Fibroblast of villous mesenchyme (primary cell): ENCODE results near the gene RGMB. TPM values are rescaled to one million over a fixed set of nuclear protein-coding genes. Genes with fewer than 3 reads are reported as not detected.

Source experiments
- DNase-seq: peaks from one replicate; pipeline ENCODE4 v3.0.0-alpha.2; 2010; ENCODE audit warnings: low read depth
- H3K4me3 ChIP-seq: 2 replicates; pipeline ENCODE4 v1.5.1; 2011; ENCODE audit warnings: low read depth, mild to moderate bottlenecking, low read length
- CTCF ChIP-seq: IDR thresholded peaks from 2 replicates; pipeline ENCODE4 v1.5.1; 2012; ENCODE audit warnings: low read depth, mild to moderate bottlenecking, low read length; ENCODE audit not compliant: insufficient read depth
- total RNA-seq: library from RNA; depleted of rRNA; stranded (reverse); fragments of >200 nt; gene quantifications from 2 replicates; pipeline ENCODE4 v1.2.3, GENCODE V29; 2012

Gene RGMB
- total RNA-seq, 1 donor = 94.1 TPM

DNA sequence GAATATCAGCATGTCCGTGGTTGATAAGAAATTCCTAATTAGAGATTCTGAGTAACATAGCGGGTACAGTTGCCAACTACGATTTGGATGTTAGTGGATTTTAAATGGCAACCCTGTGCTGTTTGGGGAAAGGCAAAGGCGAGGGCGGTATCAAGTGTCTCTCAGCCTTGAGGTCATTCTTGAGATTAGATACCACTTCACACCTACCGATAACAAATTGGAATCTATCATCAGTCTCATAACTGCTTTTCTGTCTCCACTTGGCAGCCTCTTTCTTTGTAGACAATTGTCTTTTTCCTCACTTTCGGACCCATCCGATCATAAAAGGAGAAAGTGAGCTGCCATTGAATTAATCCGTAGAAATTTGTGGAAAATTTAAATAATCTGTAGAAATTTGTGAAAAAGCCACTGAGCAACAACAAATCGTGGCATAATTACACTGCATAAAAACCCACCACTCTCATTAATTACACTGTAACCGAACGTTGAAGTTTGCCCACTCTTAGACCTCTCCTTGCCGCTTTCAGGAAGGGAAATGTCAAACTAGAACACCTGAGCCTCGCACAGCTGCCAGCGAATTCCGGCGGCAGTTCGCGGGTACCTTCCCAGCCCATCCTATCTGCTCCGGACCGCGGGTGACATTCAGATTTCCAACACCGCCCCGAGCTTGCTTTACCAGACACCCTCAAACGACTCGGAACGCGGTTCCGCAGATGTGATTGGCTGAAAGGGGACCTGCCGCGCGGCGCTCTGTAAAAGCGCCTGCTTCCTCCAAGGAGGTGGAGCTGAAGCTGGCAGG, 849 bp upstream of the RGMB start:
- TF ChIP-seq CTCF = no peak
- peak overlapping the region; percentile 82 for H3K4me3 ChIP-seq
- DNase-seq = peak; percentile 90

DNA sequence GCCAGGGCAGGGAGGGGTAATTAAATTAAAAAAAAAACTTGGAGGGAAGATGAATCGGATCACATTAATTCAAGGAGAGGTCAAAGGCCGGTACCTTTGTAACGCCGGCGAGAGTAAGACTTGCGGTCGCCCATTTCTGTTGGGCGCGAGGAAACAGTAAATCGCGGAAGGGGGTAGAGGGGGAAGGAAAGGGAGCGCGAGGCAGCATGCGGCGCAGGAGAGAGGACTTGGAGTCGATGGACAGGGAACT, 324 bp upstream of the RGMB start:
- TF ChIP-seq CTCF = no peak
- no peak for DNase-seq
- H3K4me3 ChIP-seq = peak overlapping the region; percentile 82

GRCh38 chr5:98774192-98775033, 950 bp downstream of the RGMB start:
- no peak for TF ChIP-seq CTCF
- H3K4me3 ChIP-seq = peak overlapping the region; percentile 82
- DNase-seq = peak; percentile 86

GRCh38 chr5:98775246-98776065, 2.0 kb downstream of the RGMB start:
- H3K4me3 ChIP-seq = peak overlapping the region; percentile 82
- no peak for TF ChIP-seq CTCF
- DNase-seq = no peak

DNA sequence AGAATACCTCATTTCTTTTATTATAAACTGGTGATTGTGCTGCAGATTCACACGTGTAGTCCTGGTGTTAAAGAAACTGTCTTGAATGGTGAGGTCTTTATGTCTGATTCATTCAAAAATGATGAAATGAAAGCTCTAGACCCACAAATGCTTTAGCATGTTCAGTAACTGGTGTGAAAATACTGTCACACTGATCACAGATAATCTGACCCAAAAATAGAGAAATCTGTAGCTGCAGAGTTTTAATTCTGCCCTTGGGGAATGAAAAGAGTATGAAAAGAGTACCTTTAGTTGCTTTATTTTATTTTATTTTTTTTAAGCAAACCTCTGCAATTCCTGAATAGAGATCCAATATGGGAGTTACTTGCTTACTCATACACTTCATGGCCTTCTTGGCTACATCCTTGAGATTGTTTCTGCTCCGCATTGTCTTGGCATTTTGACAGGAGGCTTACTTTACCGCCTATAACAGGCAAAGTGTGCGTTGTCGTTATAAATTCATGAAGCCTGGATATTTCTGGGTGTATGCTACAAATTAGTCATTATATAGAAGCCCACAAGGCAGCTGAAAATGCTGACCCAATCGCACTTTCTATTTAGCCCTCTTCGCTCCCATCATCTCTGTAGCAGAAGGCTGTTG, 2.7 kb downstream of the RGMB start:
- TF ChIP-seq CTCF = no peak
- peak; percentile 50 for DNase-seq
- H3K4me3 ChIP-seq = peak overlapping the region; percentile 82

GRCh38 chr5:98777295-98777694, 3.8 kb downstream of the RGMB start:
- H3K4me3 ChIP-seq = no peak overlapping the region
- DNase-seq = no peak
- no peak for TF ChIP-seq CTCF
